K562 (cell line): ENCODE measurements around the gene NKG7. TPM values are rescaled to one million over a fixed set of nuclear protein-coding genes. Genes with fewer than 3 reads are reported as not detected.

Source experiments
- CC2D1A ChIP-seq: fragments of 450-650 bp; IDR thresholded peaks from 2 replicates; pipeline ENCODE4 v1.6.1; 2017; ENCODE audit warnings: mild to moderate bottlenecking
- CCAR2 ChIP-seq: fragments of 200-400 bp; formaldehyde crosslinking; IDR thresholded peaks from 2 replicates; pipeline ENCODE4 v1.6.1; 2017; ENCODE audit warnings: mild to moderate bottlenecking, low read depth, low read length
- CREBBP ChIP-seq: IDR thresholded peaks from one replicate; pipeline ENCODE4 v1.6.1; 2012; ENCODE audit warnings: low read depth, mild to moderate bottlenecking, control low read depth, inconsistent platforms, low read length
- ELF1 ChIP-seq: fragments of 200-800 bp; sonication (Bioruptor generic); IDR thresholded peaks from 2 replicates; pipeline ENCODE4 v1.6.1; 2016; ENCODE audit warnings: missing genetic modification characterization, missing compliant biosample characterization
- EP300 ChIP-seq: IDR thresholded peaks from 2 replicates; pipeline ENCODE4 v1.6.1; 2012; ENCODE audit warnings: low read length, improper control_type of control experiment
- GABPB1 ChIP-seq: sonication (generic); formaldehyde crosslinking; IDR thresholded peaks from 2 replicates; pipeline ENCODE4 v1.8.0; 2022; ENCODE audit warnings: mild to moderate bottlenecking, missing genetic modification reagents
- HNRNPH1 ChIP-seq: fragments of 200-400 bp; formaldehyde crosslinking; optimal IDR thresholded peaks from 2 replicates; pipeline ENCODE3; 2017; ENCODE audit warnings: low read depth, mild to moderate bottlenecking, low read length, moderate library complexity
- MCM7 ChIP-seq, 2 experiments: fragments of 450-650 bp; IDR thresholded peaks; 2 replicates each; pipeline ENCODE4 v1.6.1; 2016 to 2018
- MTF1 ChIP-seq: fragments of 250-450 bp; sonication (Bioruptor Pico); IDR thresholded peaks from 2 replicates; pipeline ENCODE4 v1.9.0; 2021; ENCODE audit warnings: moderate library complexity, mild to moderate bottlenecking, inconsistent platforms, borderline replicate concordance
- NFE2 ChIP-seq: IDR thresholded peaks from 2 replicates; pipeline ENCODE4 v1.6.1; 2014; ENCODE audit warnings: antibody characterized with exemption, low read depth
- NFIC ChIP-seq: fragments of 450-650 bp; IDR thresholded peaks from 2 replicates; pipeline ENCODE4 v1.6.1; 2017; ENCODE audit warnings: mild to moderate bottlenecking, inconsistent platforms
- NR2C2 ChIP-seq, 2 experiments: fragments of 200-800 bp in 1 of 2; sonication (Bioruptor generic) in 1 of 2; sonication (generic) in 1 of 2; formaldehyde crosslinking in 1 of 2; IDR thresholded peaks; 2 replicates each; pipeline versions ENCODE4 v1.6.1 to v1.8.0; 2016 to 2022; ENCODE audit warnings: mild to moderate bottlenecking in 1 of 2, missing compliant biosample characterization in 1 of 2, missing genetic modification characterization in 1 of 2, missing genetic modification reagents in 1 of 2
- PKNOX1 ChIP-seq: fragments of 450-650 bp; IDR thresholded peaks from 2 replicates; pipeline ENCODE4 v1.6.1; 2016
- PTBP1 ChIP-seq: fragments of 200-400 bp; formaldehyde crosslinking; IDR thresholded peaks from 2 replicates; pipeline ENCODE4 v1.6.1; 2017; ENCODE audit warnings: low read depth, low read length
- RBM34 ChIP-seq: fragments of 200-400 bp; formaldehyde crosslinking; IDR thresholded peaks from 2 replicates; pipeline ENCODE4 v1.6.1; 2018; ENCODE audit warnings: low read length, borderline replicate concordance; ENCODE audit not compliant: insufficient read depth
- SMARCA4 ChIP-seq: fragments of 450-650 bp; IDR thresholded peaks from 2 replicates; pipeline ENCODE4 v1.6.1; 2016
- THAP7 ChIP-seq: fragments of 250-450 bp; sonication (Bioruptor Pico); IDR thresholded peaks from 2 replicates; pipeline ENCODE4 v1.5.0; 2021
- ZNF512 ChIP-seq: IDR thresholded peaks from 2 replicates; pipeline ENCODE4 v1.6.1; 2016; ENCODE audit warnings: missing genetic modification characterization, missing compliant biosample characterization
- ZNF592 ChIP-seq: fragments of 450-650 bp; IDR thresholded peaks from 2 replicates; pipeline ENCODE4 v1.6.1; 2017; ENCODE audit warnings: antibody characterized with exemption, mild to moderate bottlenecking
- ZNF668 ChIP-seq: fragments of 250-450 bp; sonication (Bioruptor Pico); IDR thresholded peaks from 2 replicates; pipeline ENCODE4 v1.8.0; 2022; ENCODE audit warnings: mild to moderate bottlenecking, inconsistent platforms
- ZNF785 ChIP-seq: fragments of 250-450 bp; sonication (Bioruptor Pico); IDR thresholded peaks from 2 replicates; pipeline ENCODE4 v1.4.0; 2020; ENCODE audit warnings: mild to moderate bottlenecking
- polyA plus RNA-seq, 8 experiments: library from polyadenylated mRNA; depleted of rRNA in 4 of 8; stranded (reverse) in 5 of 8; unstranded in 3 of 8; fragments of >200 nt; fragmentation: Nextera tagmentation in 2 of 8; fragmentation: Illumina TruSeq in 1 of 8; extraction: Ambion mirVana in 2 of 8; extraction: Trizol in 1 of 8; gene quantifications; 2 replicates each; pipeline versions ENCODE4 v1.2.1 to v1.2.3, GENCODE V29; 2011 to 2014; ENCODE audit warnings: inconsistent platforms in 1 of 8, missing spikeins in 1 of 8
- total RNA-seq, 7 experiments: library from RNA; depleted of rRNA in 6 of 7; stranded (reverse); fragments of >200 nt in 6 of 7; fragmentation: Illumina TruSeq in 2 of 7; extraction: Trizol in 2 of 7; gene quantifications; 2 replicates each; pipeline versions ENCODE4 v1.2.1 to v1.2.3, GENCODE V29; 2011 to 2021; ENCODE audit warnings: low replicate concordance in 1 of 7

The NKG7 gene
- total and polyA plus RNA-seq, 9 of the 15 experiments (the other 6 are each of a cell fraction or from before 2014, with no cell fraction given), result 0.30 to 0.70 (median 0.51) TPM; not detected in 2

GRCh38 chr19:51366389-51367254, 5.8 kb downstream of the NKG7 start (continued):
- no peak for TF ChIP-seq ZNF592
- TF ChIP-seq ZNF668 (CRISPR knock-in tag), result no peak
- no peak for TF ChIP-seq THAP7 (CRISPR knock-in tag)
- no peak for TF ChIP-seq ZNF785
- TF ChIP-seq ELF1 (tag), result no peak; the same call in 1 of the 2 replicates
- peak; percentile 60 for TF ChIP-seq CC2D1A
- TF ChIP-seq NFE2, result no peak
- no peak; the same call in 1 of the 2 replicates for TF ChIP-seq GABPB1 (CRISPR knock-in tag)
- no peak for TF ChIP-seq HNRNPH1
- TF ChIP-seq PKNOX1, result peak; percentile 73
- TF ChIP-seq MTF1 (CRISPR knock-in tag), result no peak
- TF ChIP-seq CREBBP, result no peak
- no peak for TF ChIP-seq EP300
- TF ChIP-seq ZNF512 (tag), result no peak
- TF ChIP-seq PTBP1, result no peak
- no peak; the same call in 1 of the 2 replicates for TF ChIP-seq NFIC
- no peak for TF ChIP-seq CCAR2
- TF ChIP-seq MCM7 (IDR thresholded peaks at IDR 0.05), result no peak
- no peak for TF ChIP-seq RBM34
- no peak for TF ChIP-seq NR2C2 (CRISPR knock-in tag; IDR thresholded peaks at IDR 0.05)
- TF ChIP-seq NR2C2 (tag; IDR thresholded peaks at IDR 0.05), result peak; percentile 78
- peak; percentile 39; the same call in 1 of the 2 replicates for TF ChIP-seq SMARCA4
